Loucy (cell line): ENCODE results near the gene E2F3.

Experiments used
- CTCF ChIP-seq: fragments of 200-600 bp; sonication (generic); conservative IDR thresholded peaks from 2 replicates; pipeline ENCODE4 v1.5.1; 2014; ENCODE audit warnings: mild to moderate bottlenecking, antibody characterized with exemption, low read length
- EZH2phosphoT487 ChIP-seq: fragments of 200-600 bp; IDR thresholded peaks from 2 replicates; pipeline ENCODE4 v1.6.1; 2018; ENCODE audit warnings: antibody characterized with exemption, mild to moderate bottlenecking, moderate library complexity, borderline replicate concordance

DNA sequence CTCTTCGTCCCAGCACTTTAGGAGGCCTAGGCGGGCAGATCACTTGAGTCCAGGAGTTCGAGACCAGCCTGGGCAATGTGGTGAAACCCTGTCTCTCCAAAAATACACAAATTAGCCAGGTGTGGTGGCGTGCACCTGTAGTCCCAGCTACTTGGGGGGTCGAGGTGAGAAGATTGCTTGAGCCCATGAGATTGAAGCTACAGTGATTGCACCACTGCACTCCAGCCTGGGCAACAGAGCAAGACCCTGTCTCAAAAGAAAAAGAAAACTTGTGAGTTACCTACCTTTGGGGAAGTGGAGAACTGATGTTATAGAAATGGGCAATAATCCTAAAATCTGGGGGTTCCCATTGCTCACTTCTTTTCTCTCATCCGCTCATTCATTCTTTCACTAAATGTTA, 58.0 kb downstream of the E2F3 start:
- no peak for TF ChIP-seq CTCF
- no peak for TF ChIP-seq EZH2phosphoT487
